ENCODE data around the gene FARS2.
"Not testable (repeated sequence)": the region's sequence is repeated elsewhere in the genome, so short reads cannot be mapped to it uniquely, and the experiment has no call there.

FARS2 gene

DNA sequence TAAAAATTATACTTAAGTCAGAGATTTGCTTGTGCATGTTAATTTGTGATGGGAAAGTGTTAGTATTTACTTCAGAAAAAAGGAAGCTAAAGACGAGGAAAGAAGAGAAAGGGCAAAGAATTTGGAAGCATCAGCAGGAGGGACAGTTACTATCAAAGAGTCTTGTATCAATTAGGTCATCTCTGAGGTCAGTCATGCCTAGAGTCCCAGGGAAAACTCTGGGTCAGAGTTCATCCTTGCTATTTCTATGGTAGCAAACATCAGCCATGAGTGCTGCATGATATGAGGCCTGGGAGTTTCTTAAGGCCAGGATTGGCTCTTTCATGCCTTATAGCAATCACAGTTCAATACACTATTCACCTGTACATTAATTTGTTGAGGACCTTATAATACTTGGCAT is 292.9 kb downstream of the FARS2 start:
- H3K4me1 ChIP-seq (ENCODE audit: control extremely low read depth in 1 of 4, control insufficient read depth in 4 of 4, insufficient read depth in 4 of 4, low read length in 3 of 4): no peaks in the 10 kb centered on the region
- 100% methylated on average over 1 of the region's 1 CpG for WGBS (ENCODE audit: insufficient coverage)
- H3K4me3 ChIP-seq (ENCODE audit: control insufficient read depth in 1 of 7, extremely low read depth in 1 of 7, insufficient read depth in 4 of 7, low read depth in 2 of 7, low read length in 6 of 7): no peak overlapping the region
- H3K27ac ChIP-seq (ENCODE audit: insufficient read depth in 1 of 2, low read depth in 1 of 2, low read length in 2 of 2, poor library complexity in 1 of 2, severe bottlenecking in 2 of 2): no peak overlapping the region
- CTCF ChIA-PET: no interaction called here
- POLR2A ChIA-PET: no interaction called here
- no peak for DNase-seq
- H3K36me3 ChIP-seq (ENCODE audit: control insufficient read depth in 4 of 4, insufficient read depth in 4 of 4, low read length in 3 of 4): peaks cover 0 to 2% (median 0%) of the 10 kb centered on the region in 4 experiments
- H3K27me3 ChIP-seq (replicated peaks in 2 of 5; ENCODE audit: control insufficient read depth in 4 of 5, insufficient read depth in 5 of 5, low read length in 4 of 5): no peaks in the 10 kb centered on the region
- peaks cover 0 to 16% (median 5%) of the 10 kb centered on the region in 5 experiments for H3K9me3 ChIP-seq (ENCODE audit: control extremely low read depth in 1 of 5, control insufficient read depth in 4 of 5, insufficient read depth in 2 of 5, low read depth in 1 of 5, low read length in 4 of 5)

GRCh38 chr6:5556011-5556410 is 294.7 kb downstream of the FARS2 start:
- WGBS (ENCODE audit: insufficient coverage): 95% methylated on average over 4 of the region's 7 CpGs
- H3K36me3 ChIP-seq (ENCODE audit: control insufficient read depth in 4 of 4, insufficient read depth in 4 of 4, low read length in 3 of 4): peaks cover 0 to 2% (median 0%) of the 10 kb centered on the region in 4 experiments
- no peak overlapping the region for H3K4me3 ChIP-seq (ENCODE audit: control insufficient read depth in 1 of 7, extremely low read depth in 1 of 7, insufficient read depth in 4 of 7, low read depth in 2 of 7, low read length in 6 of 7)
- H3K27ac ChIP-seq (ENCODE audit: insufficient read depth in 1 of 2, low read depth in 1 of 2, low read length in 2 of 2, poor library complexity in 1 of 2, severe bottlenecking in 2 of 2): no peak overlapping the region
- no peaks in the 10 kb centered on the region for H3K27me3 ChIP-seq (replicated peaks in 2 of 5; ENCODE audit: control insufficient read depth in 4 of 5, insufficient read depth in 5 of 5, low read length in 4 of 5)
- peaks cover 0 to 5% (median 0%) of the 10 kb centered on the region in 5 experiments for H3K9me3 ChIP-seq (ENCODE audit: control extremely low read depth in 1 of 5, control insufficient read depth in 4 of 5, insufficient read depth in 2 of 5, low read depth in 1 of 5, low read length in 4 of 5)
- POLR2A ChIA-PET: no interaction called here
- H3K4me1 ChIP-seq (ENCODE audit: control extremely low read depth in 1 of 4, control insufficient read depth in 4 of 4, insufficient read depth in 4 of 4, low read length in 3 of 4): no peaks in the 10 kb centered on the region
- DNase-seq: no peak
- CTCF ChIA-PET: interaction anchor here (1.3 kb wide), 1 partner anchor 85 kb away, joined by 5 read pairs; no protein-coding TSS in a partner anchor

DNA sequence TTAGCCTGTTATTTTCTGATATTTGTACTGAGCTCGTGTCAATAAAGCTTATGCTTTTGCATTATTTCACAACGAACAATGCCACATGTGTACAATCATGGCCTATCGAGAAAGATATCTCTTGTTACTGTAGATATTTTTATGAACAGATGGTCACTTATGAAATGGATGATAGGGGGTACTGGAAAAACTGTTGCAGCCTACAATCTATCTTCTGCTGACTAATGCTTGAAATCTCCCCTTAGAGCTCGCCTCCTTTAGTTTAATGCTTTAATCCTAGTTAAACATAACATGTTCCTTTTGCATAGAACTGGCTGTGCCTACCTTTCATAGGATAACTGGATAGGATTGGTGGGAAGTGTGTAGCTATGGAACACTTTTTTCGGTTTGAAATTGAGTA is 296.2 kb downstream of the FARS2 start:
- H3K4me3 ChIP-seq (ENCODE audit: control insufficient read depth in 1 of 7, extremely low read depth in 1 of 7, insufficient read depth in 4 of 7, low read depth in 2 of 7, low read length in 6 of 7): no peak overlapping the region
- 100% methylated on average over 1 of the region's 5 CpGs for WGBS (ENCODE audit: insufficient coverage)
- ChIA-PET CTCF (no interaction called here), POLR2A (no interaction called here)
- H3K9me3 ChIP-seq (ENCODE audit: control extremely low read depth in 1 of 5, control insufficient read depth in 4 of 5, insufficient read depth in 2 of 5, low read depth in 1 of 5, low read length in 4 of 5): no peaks in the 10 kb centered on the region
- no peak for DNase-seq
- H3K36me3 ChIP-seq (ENCODE audit: control insufficient read depth in 4 of 4, insufficient read depth in 4 of 4, low read length in 3 of 4): no peaks in the 10 kb centered on the region
- no peak overlapping the region for H3K27ac ChIP-seq (ENCODE audit: insufficient read depth in 1 of 2, low read depth in 1 of 2, low read length in 2 of 2, poor library complexity in 1 of 2, severe bottlenecking in 2 of 2)
- H3K27me3 ChIP-seq (replicated peaks in 2 of 5; ENCODE audit: control insufficient read depth in 4 of 5, insufficient read depth in 5 of 5, low read length in 4 of 5): no peaks in the 10 kb centered on the region
- no peaks in the 10 kb centered on the region for H3K4me1 ChIP-seq (ENCODE audit: control extremely low read depth in 1 of 4, control insufficient read depth in 4 of 4, insufficient read depth in 4 of 4, low read length in 3 of 4)

DNA sequence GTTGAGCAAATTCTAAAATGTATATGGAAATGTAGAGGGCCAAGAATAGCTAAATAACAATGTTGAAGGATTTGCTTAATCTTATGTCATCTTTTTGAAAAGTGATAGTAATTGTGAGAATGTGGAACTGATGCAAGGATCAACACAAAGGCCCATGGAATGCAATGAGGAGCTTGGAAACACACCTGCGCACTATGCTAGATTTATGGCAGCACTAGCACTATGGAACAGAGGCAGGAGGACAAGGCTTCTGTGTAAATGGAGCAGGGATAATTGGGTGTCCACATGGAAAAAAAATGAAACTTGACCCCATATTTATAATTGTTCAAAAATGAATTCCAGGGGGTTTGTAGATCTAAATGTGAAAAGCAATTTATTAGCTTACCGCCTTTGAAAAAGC is 298.3 kb downstream of the FARS2 start:
- Histone ChIP-seq H3K4me3 (ENCODE audit: control insufficient read depth in 1 of 7, extremely low read depth in 1 of 7, insufficient read depth in 4 of 7, low read depth in 2 of 7, low read length in 6 of 7) (no peak overlapping the region), H3K27ac (ENCODE audit: insufficient read depth in 1 of 2, low read depth in 1 of 2, low read length in 2 of 2, poor library complexity in 1 of 2, severe bottlenecking in 2 of 2) (no peak overlapping the region), H3K4me1 (ENCODE audit: control extremely low read depth in 1 of 4, control insufficient read depth in 4 of 4, insufficient read depth in 4 of 4, low read length in 3 of 4) (no peaks in the 10 kb centered on the region), H3K27me3 (replicated peaks in 2 of 5; ENCODE audit: control insufficient read depth in 4 of 5, insufficient read depth in 5 of 5, low read length in 4 of 5) (no peaks in the 10 kb centered on the region), H3K36me3 (ENCODE audit: control insufficient read depth in 4 of 4, insufficient read depth in 4 of 4, low read length in 3 of 4) (no peaks in the 10 kb centered on the region), H3K9me3 (ENCODE audit: control extremely low read depth in 1 of 5, control insufficient read depth in 4 of 5, insufficient read depth in 2 of 5, low read depth in 1 of 5, low read length in 4 of 5) (peaks cover 0 to 2% (median 0%) of the 10 kb centered on the region in 5 experiments)
- POLR2A ChIA-PET: no interaction called here
- CTCF ChIA-PET: interaction anchor here (0.5 kb wide), 1 partner anchor 622 kb away, joined by 4 read pairs; no protein-coding TSS in a partner anchor
- DNase-seq: no peak
- 100% methylated on average over 1 of the region's 2 CpGs for WGBS (ENCODE audit: insufficient coverage)

- Histone ChIP-seq H3K9me3 (ENCODE audit: control extremely low read depth in 1 of 5, control insufficient read depth in 4 of 5, insufficient read depth in 2 of 5, low read depth in 1 of 5, low read length in 4 of 5) (peaks cover 0 to 2% (median 0%) of the 10 kb centered on the region in 5 experiments), H3K27ac (ENCODE audit: insufficient read depth in 1 of 2, low read depth in 1 of 2, low read length in 2 of 2, poor library complexity in 1 of 2, severe bottlenecking in 2 of 2) (no peak overlapping the region), H3K27me3 (replicated peaks in 2 of 5; ENCODE audit: control insufficient read depth in 4 of 5, insufficient read depth in 5 of 5, low read length in 4 of 5) (no peaks in the 10 kb centered on the region), H3K4me1 (ENCODE audit: control extremely low read depth in 1 of 4, control insufficient read depth in 4 of 4, insufficient read depth in 4 of 4, low read length in 3 of 4) (no peaks in the 10 kb centered on the region), H3K36me3 (ENCODE audit: control insufficient read depth in 4 of 4, insufficient read depth in 4 of 4, low read length in 3 of 4) (no peaks in the 10 kb centered on the region), H3K4me3 (ENCODE audit: control insufficient read depth in 1 of 7, extremely low read depth in 1 of 7, insufficient read depth in 4 of 7, low read depth in 2 of 7, low read length in 6 of 7) (no peak overlapping the region)
- WGBS (ENCODE audit: insufficient coverage): 100% methylated on average over 1 of the region's 3 CpGs
- POLR2A ChIA-PET: no interaction called here
- no peak for DNase-seq
- CTCF ChIA-PET: no interaction called here
Measured at GRCh38 chr6:5562277-5562676, 301.0 kb downstream of the FARS2 start.

GRCh38 chr6:5563086-5563485 is 301.8 kb downstream of the FARS2 start:
- no peak overlapping the region for H3K4me3 ChIP-seq (ENCODE audit: control insufficient read depth in 1 of 7, extremely low read depth in 1 of 7, insufficient read depth in 4 of 7, low read depth in 2 of 7, low read length in 6 of 7)
- H3K9me3 ChIP-seq (ENCODE audit: control extremely low read depth in 1 of 5, control insufficient read depth in 4 of 5, insufficient read depth in 2 of 5, low read depth in 1 of 5, low read length in 4 of 5): peaks cover 0 to 2% (median 0%) of the 10 kb centered on the region in 5 experiments
- DNase-seq: no peak
- no peaks in the 10 kb centered on the region for H3K27me3 ChIP-seq (replicated peaks in 2 of 5; ENCODE audit: control insufficient read depth in 4 of 5, insufficient read depth in 5 of 5, low read length in 4 of 5)
- ChIA-PET POLR2A (no interaction called here), CTCF (no interaction called here)
- no peaks in the 10 kb centered on the region for H3K36me3 ChIP-seq (ENCODE audit: control insufficient read depth in 4 of 4, insufficient read depth in 4 of 4, low read length in 3 of 4)
- H3K4me1 ChIP-seq (ENCODE audit: control extremely low read depth in 1 of 4, control insufficient read depth in 4 of 4, insufficient read depth in 4 of 4, low read length in 3 of 4): no peaks in the 10 kb centered on the region
- WGBS (ENCODE audit: insufficient coverage): 92% methylated on average over 2 of the region's 4 CpGs
- H3K27ac ChIP-seq (ENCODE audit: insufficient read depth in 1 of 2, low read depth in 1 of 2, low read length in 2 of 2, poor library complexity in 1 of 2, severe bottlenecking in 2 of 2): no peak overlapping the region

DNA sequence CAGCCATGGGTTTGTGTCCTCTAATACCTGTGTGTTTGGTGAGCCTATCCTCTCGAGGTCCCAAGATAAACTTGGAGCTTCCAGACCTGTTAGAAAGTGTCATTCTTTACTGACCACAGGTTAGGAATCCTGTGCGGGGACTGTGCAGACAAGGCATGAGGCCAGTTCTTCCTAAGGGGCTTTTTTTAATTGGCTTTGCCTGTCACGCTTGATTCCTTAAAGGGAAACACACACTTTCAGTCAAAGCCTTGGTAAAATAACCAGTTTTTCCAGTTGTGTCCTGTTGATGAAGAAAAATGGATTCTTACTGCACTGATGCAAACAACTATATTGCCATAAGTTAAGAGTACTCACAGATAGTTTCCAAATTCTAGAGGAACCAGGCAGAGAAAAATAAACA is 303.4 kb downstream of the FARS2 start:
- H3K27me3 ChIP-seq (replicated peaks in 2 of 5; ENCODE audit: control insufficient read depth in 4 of 5, insufficient read depth in 5 of 5, low read length in 4 of 5); H3K36me3 ChIP-seq (ENCODE audit: control insufficient read depth in 4 of 4, insufficient read depth in 4 of 4, low read length in 3 of 4); DNase-seq; H3K27ac ChIP-seq (ENCODE audit: insufficient read depth in 1 of 2, low read depth in 1 of 2, low read length in 2 of 2, poor library complexity in 1 of 2, severe bottlenecking in 2 of 2); H3K9me3 ChIP-seq (ENCODE audit: control extremely low read depth in 1 of 5, control insufficient read depth in 4 of 5, insufficient read depth in 2 of 5, low read depth in 1 of 5, low read length in 4 of 5); POLR2A ChIA-PET; CTCF ChIA-PET; H3K4me1 ChIP-seq (ENCODE audit: control extremely low read depth in 1 of 4, control insufficient read depth in 4 of 4, insufficient read depth in 4 of 4, low read length in 3 of 4); H3K4me3 ChIP-seq (ENCODE audit: control insufficient read depth in 1 of 7, extremely low read depth in 1 of 7, insufficient read depth in 4 of 7, low read depth in 2 of 7, low read length in 6 of 7): not testable (repeated sequence)
- 100% methylated on average over 1 of the region's 3 CpGs for WGBS (ENCODE audit: insufficient coverage)
